Progenitor cell of endocrine pancreas (in vitro differentiated cells): ENCODE data around the gene ANKS1B. TPM values are rescaled to one million over a fixed set of nuclear protein-coding genes. Genes with fewer than 3 reads are reported as not detected.

Experiments used
- DNase-seq: peaks from one replicate; pipeline ENCODE4 v3.0.0; 2021; ENCODE audit warnings: low spot score; ENCODE audit not compliant: unreplicated experiment
- H3K27ac Mint-ChIP-seq: 2 replicates; pipeline ENCODE4 v1.8.0; 2021; ENCODE audit warnings: mild to moderate bottlenecking, moderate library complexity, mixed read lengths
- H3K27me3 Mint-ChIP-seq: 2 replicates; pipeline ENCODE4 v1.8.0; 2021; ENCODE audit warnings: mixed read lengths
- H3K36me3 Mint-ChIP-seq: 2 replicates; pipeline ENCODE4 v1.8.0; 2022; ENCODE audit warnings: mixed read lengths; ENCODE audit not compliant: insufficient read depth
- H3K4me1 Mint-ChIP-seq: 2 replicates; pipeline ENCODE4 v1.8.0; 2021; ENCODE audit warnings: low read depth, mixed read lengths
- H3K4me3 Mint-ChIP-seq: 2 replicates; pipeline ENCODE4 v1.8.0; 2021; ENCODE audit warnings: low read depth, mild to moderate bottlenecking, moderate library complexity, mixed read lengths
- H3K9me3 Mint-ChIP-seq: 2 replicates; pipeline ENCODE4 v1.8.0; 2021; ENCODE audit warnings: low read depth, mixed read lengths
- CTCF ChIP-seq: fragments of 200-600 bp; sonication (generic); IDR thresholded peaks from one replicate; pipeline ENCODE4 v1.5.0; 2021; ENCODE audit warnings: antibody characterized with exemption, mild to moderate bottlenecking; ENCODE audit not compliant: unreplicated experiment
- total RNA-seq: library from RNA; stranded (reverse); gene quantifications from 2 replicates; pipeline ENCODE4 v1.2.1, GENCODE V29; 2021

The ANKS1B gene
- total RNA-seq, 1 donor from 2014 or later: 10.1 TPM

DNA sequence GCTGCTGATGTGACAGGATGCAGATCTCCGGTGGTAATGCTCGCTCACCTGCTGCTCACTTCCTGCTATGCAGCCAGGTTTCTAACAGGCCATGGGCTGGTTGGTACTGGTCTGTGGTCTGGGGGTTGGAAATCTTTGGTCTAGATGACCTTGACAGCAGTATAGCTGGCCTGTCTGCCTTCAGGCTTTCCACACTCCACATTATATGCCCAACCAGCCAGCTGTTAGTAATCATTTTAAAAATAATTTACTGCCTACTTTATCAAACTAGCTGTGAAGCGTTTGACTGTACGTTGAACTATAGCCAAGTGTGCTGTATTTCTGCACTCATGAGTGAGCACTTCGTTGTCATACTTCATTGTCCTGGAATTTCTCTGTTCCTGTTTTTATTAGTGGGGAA lies 761.2 kb downstream of the ANKS1B start:
- H3K27ac Mint-ChIP-seq: no peak overlapping the region
- no peaks in the 10 kb centered on the region for H3K4me1 Mint-ChIP-seq
- H3K4me3 Mint-ChIP-seq: no peak overlapping the region
- TF ChIP-seq CTCF: no peak
- H3K27me3 Mint-ChIP-seq: no peaks in the 10 kb centered on the region
- H3K9me3 Mint-ChIP-seq: peaks cover 3% of the 10 kb centered on the region
- no peaks in the 10 kb centered on the region for H3K36me3 Mint-ChIP-seq
- DNase-seq: no peak

DNA sequence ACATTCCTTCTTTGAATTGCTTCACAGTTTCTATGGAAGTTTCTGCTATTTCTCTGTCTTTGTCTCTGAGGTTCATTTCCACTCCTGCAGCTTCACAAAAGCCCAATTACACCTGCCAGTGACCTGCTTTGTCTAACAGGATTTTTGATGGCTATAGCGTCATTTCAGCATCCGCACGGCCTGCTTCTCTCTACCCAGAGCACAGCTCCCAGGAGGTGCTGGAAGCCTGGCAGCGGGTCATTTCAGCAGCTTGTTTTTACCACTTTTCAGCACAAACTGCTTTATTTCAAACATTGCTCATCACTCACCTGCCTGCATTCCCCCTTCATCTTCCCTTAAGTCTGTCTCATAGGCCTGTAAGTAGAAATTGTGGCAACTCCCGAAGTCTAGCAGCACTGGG lies 771.7 kb downstream of the ANKS1B start:
- Mint-ChIP-seq H3K4me1 (peaks cover 8% of the 10 kb centered on the region), H3K4me3 (no peak overlapping the region), H3K27ac (no peak overlapping the region), H3K9me3 (peaks cover 41% of the 10 kb centered on the region), H3K27me3 (no peaks in the 10 kb centered on the region), H3K36me3 (peaks cover 12% of the 10 kb centered on the region)
- DNase-seq: no peak
- TF ChIP-seq CTCF: no peak

DNA sequence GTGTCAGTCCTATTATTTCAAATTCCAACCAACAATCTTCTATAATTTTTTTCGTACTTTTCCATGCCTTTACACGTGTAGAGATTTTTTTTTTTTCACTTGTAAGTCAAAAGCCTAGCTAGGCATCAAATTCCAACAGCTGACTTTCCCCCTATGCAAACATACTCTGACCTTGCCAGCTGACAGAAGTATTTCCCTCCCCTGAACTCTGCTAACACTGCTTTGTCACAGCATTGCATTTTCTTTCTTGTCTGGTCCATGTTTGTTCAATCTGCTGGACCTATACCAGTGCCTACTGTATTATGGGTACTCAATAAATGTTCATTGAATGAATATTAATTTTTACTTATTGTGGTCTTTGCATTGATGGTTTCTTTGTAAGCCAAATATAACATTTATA lies 772.5 kb downstream of the ANKS1B start:
- H3K9me3 Mint-ChIP-seq: peaks cover 41% of the 10 kb centered on the region

GRCh38 chr12:99205111-99205510 lies 779.6 kb downstream of the ANKS1B start:
- DNase-seq: no peak
- Mint-ChIP-seq H3K36me3 (peaks cover 9% of the 10 kb centered on the region), H3K27ac (peak overlapping the region; percentile 18), H3K27me3 (no peaks in the 10 kb centered on the region), H3K4me1 (peaks cover 31% of the 10 kb centered on the region), H3K4me3 (no peak overlapping the region), H3K9me3 (peaks cover 14% of the 10 kb centered on the region)
- TF ChIP-seq CTCF: no peak

More for the DNA sequence above, 772.5 kb downstream of the ANKS1B start:
- Mint-ChIP-seq H3K36me3 (peaks cover 12% of the 10 kb centered on the region), H3K27ac (no peak overlapping the region), H3K4me3 (no peak overlapping the region), H3K4me1 (peaks cover 8% of the 10 kb centered on the region), H3K27me3 (no peaks in the 10 kb centered on the region)
- no peak for DNase-seq
- no peak for TF ChIP-seq CTCF

DNA sequence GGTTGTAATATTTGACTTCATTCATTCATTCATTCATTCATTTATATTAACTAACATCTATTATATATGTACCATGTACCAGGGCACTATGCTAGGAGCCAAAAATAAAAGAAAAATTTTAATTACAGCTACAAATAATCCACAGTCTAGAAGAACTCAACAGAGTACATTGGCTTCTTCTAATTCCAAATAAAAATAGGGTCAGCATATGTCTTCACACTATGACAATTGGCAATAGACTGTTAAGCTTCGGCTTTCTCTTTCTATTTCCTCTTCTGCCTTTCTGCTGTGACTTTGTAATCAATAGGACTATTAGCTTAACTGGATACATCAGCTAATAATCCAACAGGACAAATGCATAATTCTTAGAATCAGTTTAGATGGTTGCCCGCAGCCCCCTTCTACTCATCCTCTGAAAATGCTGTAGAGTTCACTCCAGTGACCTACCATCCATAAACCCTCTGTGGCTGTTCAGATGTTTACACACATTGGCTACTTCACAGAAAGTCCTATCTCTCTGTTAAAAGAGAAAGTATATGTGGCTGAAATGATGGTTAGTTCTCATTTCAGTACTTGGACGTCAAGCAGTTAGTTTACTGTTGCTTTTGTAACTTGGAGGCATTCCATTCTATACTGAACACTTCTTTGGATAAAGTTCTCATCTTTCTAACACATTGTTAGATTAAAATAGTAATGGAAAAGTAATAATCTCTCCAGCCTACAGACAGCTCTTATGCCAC lies 782.7 kb downstream of the ANKS1B start:
- Mint-ChIP-seq H3K4me3 (no peak overlapping the region), H3K9me3 (no peaks in the 10 kb centered on the region), H3K4me1 (peaks cover 31% of the 10 kb centered on the region), H3K27ac (no peak overlapping the region), H3K27me3 (no peaks in the 10 kb centered on the region), H3K36me3 (peaks cover 1% of the 10 kb centered on the region)
- DNase-seq: no peak
- no peak for TF ChIP-seq CTCF
